ENCODE measurements around the gene LHCGR.
"Not testable (repeated sequence)": the region's sequence is repeated elsewhere in the genome, so short reads cannot be mapped to it uniquely, and the experiment has no call there.

The LHCGR gene

GRCh38 chr2:48739236-48739635 is 16.3 kb downstream of the LHCGR start:
- DNase-seq, result not testable (repeated sequence)

GRCh38 chr2:48738806-48739205 is 16.7 kb downstream of the LHCGR start:
- no peak for DNase-seq

- no peak for DNase-seq
Measured at GRCh38 chr2:48736251-48736650, 19.3 kb downstream of the LHCGR start.

GRCh38 chr2:48734576-48735303 is 20.8 kb downstream of the LHCGR start:
- no peak for DNase-seq

- DNase-seq, result no peak
Measured at GRCh38 chr2:48733067-48733503, 22.4 kb downstream of the LHCGR start.

- peak; percentile 36 for DNase-seq
Measured at GRCh38 chr2:48728840-48729239, 26.7 kb downstream of the LHCGR start.

- no peak for DNase-seq
Measured at GRCh38 chr2:48728295-48728694, 27.2 kb downstream of the LHCGR start.

- DNase-seq, result no peak
Measured at GRCh38 chr2:48727560-48727959, 28.0 kb downstream of the LHCGR start.

- DNase-seq, result no peak
Measured at GRCh38 chr2:48725696-48726494, 29.6 kb downstream of the LHCGR start.

GRCh38 chr2:48724278-48724677 is 31.2 kb downstream of the LHCGR start:
- no peak for DNase-seq

GRCh38 chr2:48723129-48723528 is 32.4 kb downstream of the LHCGR start:
- DNase-seq, result no peak

- no peak for DNase-seq
Measured at GRCh38 chr2:48722391-48722790, 33.1 kb downstream of the LHCGR start.

- DNase-seq, result no peak
Measured at GRCh38 chr2:48721158-48721557, 34.4 kb downstream of the LHCGR start.

GRCh38 chr2:48719480-48720177 is 35.9 kb downstream of the LHCGR start:
- DNase-seq, result peak; percentile 14

- DNase-seq, result no peak
Measured at GRCh38 chr2:48717846-48718245, 37.7 kb downstream of the LHCGR start.

- peak; percentile 40 for DNase-seq
Measured at GRCh38 chr2:48715956-48716355, 39.6 kb downstream of the LHCGR start.

GRCh38 chr2:48715042-48715899 is 40.3 kb downstream of the LHCGR start:
- DNase-seq, result no peak

- DNase-seq, result no peak
Measured at GRCh38 chr2:48714245-48714644, 41.3 kb downstream of the LHCGR start.

- DNase-seq, result no peak
Measured at GRCh38 chr2:48713647-48714046, 41.9 kb downstream of the LHCGR start.

GRCh38 chr2:48712151-48712550 is 43.4 kb downstream of the LHCGR start:
- DNase-seq, result no peak

- no peak for DNase-seq
Measured at GRCh38 chr2:48711343-48711742, 44.2 kb downstream of the LHCGR start.
